Gastrocnemius medialis (tissue), 4 donors: ENCODE data around the gene FUZ. TPM values are rescaled to one million over a fixed set of nuclear protein-coding genes. Genes with fewer than 3 reads are reported as not detected.

Experiments
- ATAC-seq, 2 donors: fragments of 150-250 bp; one replicate each; pipeline ENCODE4 v1.9.1; 2016
- DNase-seq, 2 donors: peaks; one replicate each; pipeline ENCODE4 v3.0.0-alpha.2; 2019
- H3K27ac ChIP-seq, 4 donors: fragments of 200-600 bp; sonication (generic); 1 replicate in 1 of 4; 2 replicates in 3 of 4; pipeline ENCODE4 v1.5.1; 2016 to 2018; ENCODE audit warnings: mild to moderate bottlenecking in 2 of 4, moderate library complexity in 1 of 4
- H3K27me3 ChIP-seq, 3 donors: fragments of 200-600 bp; sonication (generic) in 2 of 3; 1 replicate in 1 of 3; 2 replicates in 2 of 3; pipeline versions ENCODE4 v1.5.1 to v1.6.0; 2016 to 2019; ENCODE audit warnings: mild to moderate bottlenecking in 1 of 3, moderate library complexity in 1 of 3
- H3K36me3 ChIP-seq, 2 donors: fragments of 200-600 bp; sonication (generic) in 1 of 2; one replicate each; pipeline ENCODE4 v1.5.1; 2017 to 2018
- H3K4me1 ChIP-seq, 2 donors: fragments of 200-600 bp; sonication (generic) in 1 of 2; one replicate each; pipeline ENCODE4 v1.5.1; 2016 to 2017; ENCODE audit warnings: mild to moderate bottlenecking in 2 of 2
- H3K4me3 ChIP-seq, 4 donors: fragments of 200-600 bp; sonication (generic) in 3 of 4; 1 replicate in 1 of 4; 2 replicates in 3 of 4; pipeline ENCODE4 v1.5.1; 2016 to 2019; ENCODE audit warnings: mild to moderate bottlenecking in 2 of 4
- H3K9me3 ChIP-seq, 3 donors: fragments of 200-600 bp; sonication (generic) in 2 of 3; 1 replicate in 1 of 3; 2 replicates in 2 of 3; pipeline ENCODE4 v1.5.1; 2016 to 2019
- POLR2A ChIP-seq, 2 donors: fragments of 450-650 bp; IDR thresholded peaks; one replicate each; pipeline ENCODE4 v1.6.1; 2017; ENCODE audit warnings: antibody characterized with exemption in 2 of 2, mild to moderate bottlenecking in 2 of 2, moderate library complexity in 2 of 2
- in situ Hi-C, 4 donors: fragments of 200-750 bp; cut with MboI; loops; one replicate each; pipeline versions ENCODE4 v1.15.0 to v1.8.0; 2017; ENCODE audit warnings: low sequenced_read_pairs in 4 of 4
- intact Hi-C: fragments of 100-400 bp; cut with DNase I; formaldehyde crosslinking; loops from one replicate; pipeline ENCODE4 v1.15.1; 2023; ENCODE audit warnings: low total_unique reads
- total RNA-seq, 4 donors: library from RNA; depleted of rRNA; stranded (reverse); fragments of >200 nt; gene quantifications; one replicate each; pipeline versions ENCODE4 v1.1.0 to v1.2.3, GENCODE V29; 2016
- TF ChIP-seq, protein P1 (sequence below), 5 experiments: fragments of 450-650 bp in 3 of 5; fragments of 200-600 bp in 2 of 5; sonication (generic) in 2 of 5; IDR thresholded peaks in 4 of 5; conservative IDR thresholded peaks in 1 of 5; 1 replicate in 4 of 5; 2 replicates in 1 of 5; pipeline ENCODE4 v1.5.1; 2016 to 2019; ENCODE audit warnings: antibody characterized with exemption in 5 of 5, mild to moderate bottlenecking in 3 of 5, moderate library complexity in 3 of 5

FUZ gene
- total RNA-seq, 4 donors from 2014 or later = 14.2 to 35.5 (median 26.0) TPM

GRCh38 chr19:49855277-49855675 is 42.2 kb upstream of the FUZ start:
- ATAC-seq = no peak
- intact Hi-C loops = no loop called here
- DNase-seq = no peak

DNA sequence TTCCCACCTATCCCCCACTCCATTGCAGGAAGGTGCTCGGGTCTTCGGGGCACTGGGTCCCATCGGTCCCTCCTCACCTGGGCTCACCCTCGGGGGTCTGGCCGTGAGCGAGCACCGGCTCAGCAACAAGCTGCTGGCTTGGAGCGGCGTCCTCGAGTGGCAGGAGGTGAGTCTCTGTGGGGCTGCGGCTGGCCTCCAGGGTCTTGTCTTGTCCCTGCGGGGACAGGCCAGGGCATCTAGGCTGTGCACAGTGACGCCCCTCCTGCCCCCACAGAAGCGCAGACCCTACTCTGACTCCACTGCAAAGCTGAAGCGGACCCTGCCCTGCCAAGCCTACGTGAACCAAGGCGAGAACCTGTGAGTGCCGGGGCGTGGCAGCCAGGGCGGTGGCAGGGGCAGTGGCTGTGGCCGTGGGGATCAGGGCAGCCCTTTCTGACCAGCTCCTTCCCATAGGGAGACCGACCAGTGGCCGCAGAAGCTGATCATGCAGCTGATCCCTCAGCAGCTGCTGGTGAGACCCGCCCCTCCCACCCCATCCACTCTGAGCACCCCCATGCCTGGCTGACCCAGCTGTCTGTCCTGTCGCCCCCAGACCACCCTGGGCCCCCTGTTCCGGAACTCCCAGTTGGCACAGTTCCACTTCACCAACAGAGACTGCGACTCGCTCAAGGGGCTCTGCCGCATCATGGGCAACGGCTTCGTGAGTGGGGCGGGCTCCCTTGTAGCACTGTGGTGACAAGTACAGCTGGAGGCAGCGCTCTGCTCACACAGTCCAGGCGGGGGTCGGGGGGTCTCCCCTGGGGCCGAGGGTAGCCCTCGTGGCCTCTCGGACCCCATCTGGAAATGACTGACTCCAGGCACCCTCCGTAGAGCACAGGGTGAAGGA is 41.5 kb upstream of the FUZ start:
- Histone ChIP-seq H3K27ac (peak overlapping the region in 2 of 4 donors; percentile 23 to 55), H3K9me3 (no peaks in the 10 kb centered on the region), H3K4me3 (no peak overlapping the region), H3K27me3 (no peaks in the 10 kb centered on the region), H3K36me3 (peaks cover 0 to 33% of the 10 kb centered on the region in 2 donors), H3K4me1 (peaks cover 21 to 29% of the 10 kb centered on the region in 2 donors)
- no peak for TF ChIP-seq POLR2A (IDR thresholded peaks at IDR 0.05)
- TF ChIP-seq, protein P1, sequence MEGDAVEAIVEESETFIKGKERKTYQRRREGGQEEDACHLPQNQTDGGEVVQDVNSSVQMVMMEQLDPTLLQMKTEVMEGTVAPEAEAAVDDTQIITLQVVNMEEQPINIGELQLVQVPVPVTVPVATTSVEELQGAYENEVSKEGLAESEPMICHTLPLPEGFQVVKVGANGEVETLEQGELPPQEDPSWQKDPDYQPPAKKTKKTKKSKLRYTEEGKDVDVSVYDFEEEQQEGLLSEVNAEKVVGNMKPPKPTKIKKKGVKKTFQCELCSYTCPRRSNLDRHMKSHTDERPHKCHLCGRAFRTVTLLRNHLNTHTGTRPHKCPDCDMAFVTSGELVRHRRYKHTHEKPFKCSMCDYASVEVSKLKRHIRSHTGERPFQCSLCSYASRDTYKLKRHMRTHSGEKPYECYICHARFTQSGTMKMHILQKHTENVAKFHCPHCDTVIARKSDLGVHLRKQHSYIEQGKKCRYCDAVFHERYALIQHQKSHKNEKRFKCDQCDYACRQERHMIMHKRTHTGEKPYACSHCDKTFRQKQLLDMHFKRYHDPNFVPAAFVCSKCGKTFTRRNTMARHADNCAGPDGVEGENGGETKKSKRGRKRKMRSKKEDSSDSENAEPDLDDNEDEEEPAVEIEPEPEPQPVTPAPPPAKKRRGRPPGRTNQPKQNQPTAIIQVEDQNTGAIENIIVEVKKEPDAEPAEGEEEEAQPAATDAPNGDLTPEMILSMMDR (IDR thresholded peaks at IDR 0.05 in 4 of 5, conservative IDR thresholded peaks at IDR 0.05 in 1 of 5) = no peak
- DNase-seq (no peak), ATAC-seq (no peak)
- in situ Hi-C loops (no loop called here), intact Hi-C loops (no loop called here)

More at GRCh38 chr19:49855277-49855675, 42.2 kb upstream of the FUZ start:
- no peak overlapping the region for H3K4me3 ChIP-seq
- H3K9me3 ChIP-seq = no peaks in the 10 kb centered on the region
- in situ Hi-C loops = no loop called here
- peaks cover 0 to 39% of the 10 kb centered on the region in 2 donors for H3K36me3 ChIP-seq
- no peak for TF ChIP-seq POLR2A (IDR thresholded peaks at IDR 0.05)
- TF ChIP-seq, protein P1 (IDR thresholded peaks at IDR 0.05 in 4 of 5, conservative IDR thresholded peaks at IDR 0.05 in 1 of 5) = no peak
- H3K27ac ChIP-seq = peak overlapping the region in 3 of 4 donors; percentile 8 to 43 (median 23)
- H3K4me1 ChIP-seq = peaks cover 16 to 24% of the 10 kb centered on the region in 2 donors
- no peaks in the 10 kb centered on the region for H3K27me3 ChIP-seq

GRCh38 chr19:49853852-49854377 is 40.8 kb upstream of the FUZ start:
- Histone ChIP-seq H3K27ac (peak overlapping the region in 3 of 4 donors; percentile 32 to 55 (median 48)), H3K9me3 (no peaks in the 10 kb centered on the region)
- intact Hi-C loops = no loop called here

GRCh38 chr19:49852631-49853126 is 39.6 kb upstream of the FUZ start:
- Histone ChIP-seq H3K27me3 (no peaks in the 10 kb centered on the region), H3K4me3 (peak overlapping the region in 2 of 4 donors; percentile 73), H3K9me3 (no peaks in the 10 kb centered on the region), H3K4me1 (peaks cover 24 to 29% of the 10 kb centered on the region in 2 donors), H3K36me3 (peaks cover 0 to 24% of the 10 kb centered on the region in 2 donors), H3K27ac (peak overlapping the region in 2 of 4 donors; percentile 94 to 99)
- intact Hi-C loops (no loop called here), in situ Hi-C loops (no loop called here)
- TF ChIP-seq, protein P1 (IDR thresholded peaks at IDR 0.05 in 4 of 5, conservative IDR thresholded peaks at IDR 0.05 in 1 of 5) = no peak
- no peak for TF ChIP-seq POLR2A (IDR thresholded peaks at IDR 0.05)
- DNase-seq (no peak), ATAC-seq (no peak)

More at GRCh38 chr19:49853852-49854377, 40.8 kb upstream of the FUZ start:
- in situ Hi-C loops = no loop called here
- TF ChIP-seq POLR2A (IDR thresholded peaks at IDR 0.05) = no peak
- TF ChIP-seq, protein P1 (IDR thresholded peaks at IDR 0.05 in 4 of 5, conservative IDR thresholded peaks at IDR 0.05 in 1 of 5) = no peak
- no peak overlapping the region for H3K4me3 ChIP-seq
- DNase-seq (no peak), ATAC-seq (no peak)
- peaks cover 0 to 30% of the 10 kb centered on the region in 2 donors for H3K36me3 ChIP-seq
- no peaks in the 10 kb centered on the region for H3K27me3 ChIP-seq
- peaks cover 24 to 29% of the 10 kb centered on the region in 2 donors for H3K4me1 ChIP-seq
